ENCODE data around the gene BTBD19.
"Not testable (repeated sequence)": the region's sequence is repeated elsewhere in the genome, so short reads cannot be mapped to it uniquely, and the experiment has no call there.

BTBD19 gene, protein sequence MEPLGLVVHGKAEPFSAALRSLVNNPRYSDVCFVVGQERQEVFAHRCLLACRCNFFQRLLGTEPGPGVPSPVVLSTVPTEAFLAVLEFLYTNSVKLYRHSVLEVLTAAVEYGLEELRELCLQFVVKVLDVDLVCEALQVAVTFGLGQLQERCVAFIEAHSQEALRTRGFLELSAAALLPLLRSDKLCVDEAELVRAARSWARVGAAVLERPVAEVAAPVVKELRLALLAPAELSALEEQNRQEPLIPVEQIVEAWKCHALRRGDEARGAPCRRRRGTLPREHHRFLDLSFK

DNA sequence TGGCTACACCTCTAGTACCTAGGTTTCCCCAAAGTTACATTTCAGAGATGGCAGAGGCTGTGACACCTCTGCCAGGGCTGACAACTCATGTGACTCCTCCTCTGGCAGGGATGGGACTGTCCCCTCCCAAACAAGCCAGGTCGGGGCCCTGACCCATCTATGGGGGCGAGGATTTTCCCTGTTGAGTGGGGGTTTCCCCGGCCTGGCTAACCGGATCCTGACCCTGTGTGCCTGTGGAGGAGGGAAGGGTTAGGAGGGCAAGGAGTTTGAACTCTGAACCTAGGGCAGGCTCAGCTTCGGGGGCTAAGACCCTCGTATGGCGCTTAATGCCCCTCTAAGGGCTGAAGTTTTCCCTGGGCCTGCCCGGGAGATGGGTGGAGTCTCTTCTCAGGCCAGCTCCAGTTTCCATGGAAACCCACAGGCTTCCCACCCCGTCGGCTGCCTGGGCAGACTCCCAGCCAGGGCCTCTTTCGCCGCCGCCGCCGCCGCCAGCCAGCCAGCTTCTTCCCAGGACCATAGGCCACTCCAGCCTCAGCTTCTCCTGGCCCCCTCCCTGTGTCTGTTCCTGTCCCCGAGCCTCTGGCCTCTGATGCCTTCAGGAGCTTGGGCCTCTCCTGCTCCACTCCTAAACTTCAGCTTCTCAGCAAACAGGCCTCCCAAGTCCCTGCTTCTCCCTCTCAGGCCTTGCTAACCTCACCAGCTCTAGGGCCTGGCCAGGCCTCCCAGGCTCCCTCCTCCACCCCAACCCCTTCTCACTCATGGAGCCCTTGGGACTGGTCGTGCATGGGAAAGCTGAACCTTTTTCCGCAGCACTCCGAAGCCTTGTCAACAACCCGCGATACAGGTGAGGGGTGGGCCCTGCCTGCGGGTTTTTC is at the start of gene BTBD19:
Gene BTBD19, plus strand, starts transcription at position 461 of the 875 bp plus-strand sequence. Its CDS starts 298 bp downstream, at position 759.
- no peak for DNase-seq

DNA sequence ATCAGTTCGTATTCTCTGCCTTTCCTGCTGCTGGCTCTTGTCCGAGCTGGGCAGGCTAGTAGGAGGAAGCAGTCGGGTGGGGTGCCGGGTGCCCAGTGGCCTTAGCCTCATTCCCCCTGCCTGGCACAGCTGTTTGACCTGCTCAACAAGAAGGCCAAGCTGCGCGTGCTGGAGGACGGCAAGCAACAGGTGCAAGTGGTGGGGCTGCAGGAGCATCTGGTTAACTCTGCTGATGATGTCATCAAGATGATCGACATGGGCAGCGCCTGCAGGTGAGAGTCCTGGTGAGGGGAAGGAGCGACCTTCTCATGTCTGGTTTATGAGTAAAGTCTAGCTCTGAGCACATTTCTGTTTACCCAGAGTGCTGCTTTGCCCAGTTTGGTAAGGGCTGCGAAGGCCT is 49.2 kb upstream of the BTBD19 start:
- DNase-seq = no peak

DNA sequence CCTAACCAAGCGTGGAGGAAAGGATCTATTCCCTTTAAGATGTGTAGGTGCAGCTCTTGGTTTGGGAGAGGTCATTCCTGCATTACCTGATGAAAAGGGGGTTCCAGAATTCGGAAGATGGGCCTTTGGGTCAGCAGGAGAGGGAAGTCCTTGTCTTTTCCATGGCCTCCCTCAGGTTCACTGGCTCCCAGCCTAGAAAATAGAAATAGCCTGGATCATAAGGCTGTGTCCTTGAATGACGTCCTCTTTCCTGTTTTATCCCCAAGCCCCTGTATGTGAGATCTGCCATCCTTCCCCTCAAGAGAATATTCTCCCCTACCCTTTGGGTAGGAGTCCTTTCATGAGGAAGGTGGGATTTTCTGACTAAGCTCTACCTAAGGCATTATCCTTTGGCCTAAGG is 47.4 kb upstream of the BTBD19 start:
- DNase-seq = no peak

DNA sequence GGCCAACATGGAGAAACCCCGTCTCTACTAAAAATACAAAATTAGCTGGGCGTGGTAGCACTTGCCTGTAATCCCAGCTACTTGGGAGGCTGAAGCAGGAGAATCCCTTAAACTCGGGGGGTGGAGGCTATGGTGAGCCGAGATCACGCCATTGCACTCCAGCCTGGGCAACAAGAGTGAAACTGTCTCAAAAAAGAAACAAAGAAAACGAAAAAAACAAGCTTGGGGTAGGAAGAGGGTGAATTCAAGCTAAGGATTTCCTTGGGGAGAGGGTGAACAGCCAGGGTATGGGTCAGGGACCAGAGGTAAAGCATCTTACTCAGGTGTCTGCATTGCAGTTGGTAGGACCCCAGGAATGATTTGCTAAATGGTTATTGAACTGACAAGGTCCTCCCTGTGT is 41.9 kb upstream of the BTBD19 start:
- DNase-seq = not testable (repeated sequence)

DNA sequence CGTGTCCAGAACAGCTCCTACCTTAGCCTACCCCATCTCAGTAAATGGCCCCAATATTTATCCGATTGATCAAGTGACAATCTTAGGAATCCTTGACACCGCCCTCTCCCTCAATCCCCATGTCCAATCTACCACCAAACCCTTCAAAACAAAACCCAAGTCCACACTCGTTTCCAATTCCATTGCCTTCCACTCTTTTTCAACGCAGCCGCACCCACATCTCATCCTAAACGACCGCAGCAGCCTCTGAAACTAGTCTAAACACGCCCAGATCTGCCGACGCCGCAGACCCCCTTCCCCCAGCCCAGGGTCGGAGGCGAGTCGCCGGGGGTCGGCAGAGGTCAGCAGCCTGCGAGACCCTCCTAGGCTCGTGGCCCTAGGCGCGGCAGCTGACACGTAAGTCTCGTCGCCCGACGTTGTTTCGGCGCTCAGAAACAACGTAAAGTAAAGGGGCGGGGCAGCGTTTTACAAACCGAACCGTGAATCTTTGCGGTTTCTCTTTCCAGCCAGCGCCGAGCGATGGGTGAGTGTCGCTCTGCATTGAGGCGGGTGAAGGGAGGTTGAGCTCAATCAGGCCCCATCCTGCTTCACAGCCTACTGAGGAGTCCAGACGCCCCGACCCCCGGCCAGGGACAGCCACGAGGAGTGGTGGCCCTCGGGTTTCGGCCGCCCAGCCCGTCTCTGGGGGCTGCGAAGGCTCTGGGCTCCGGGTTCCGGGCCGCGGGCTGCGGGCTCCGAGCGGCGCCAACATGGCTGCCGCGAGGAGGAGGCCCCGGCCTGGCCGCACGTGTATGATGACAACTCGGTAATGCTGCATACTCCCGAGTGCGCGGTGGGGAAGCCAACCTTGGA is 33.0 kb upstream of the BTBD19 start, which contains the start of gene RPS8:
Gene RPS8, plus strand, starts transcription at position 463 of the 852 bp plus-strand sequence. Its CDS starts 57 bp downstream, at position 520.
- peak; percentile 81 for DNase-seq

DNA sequence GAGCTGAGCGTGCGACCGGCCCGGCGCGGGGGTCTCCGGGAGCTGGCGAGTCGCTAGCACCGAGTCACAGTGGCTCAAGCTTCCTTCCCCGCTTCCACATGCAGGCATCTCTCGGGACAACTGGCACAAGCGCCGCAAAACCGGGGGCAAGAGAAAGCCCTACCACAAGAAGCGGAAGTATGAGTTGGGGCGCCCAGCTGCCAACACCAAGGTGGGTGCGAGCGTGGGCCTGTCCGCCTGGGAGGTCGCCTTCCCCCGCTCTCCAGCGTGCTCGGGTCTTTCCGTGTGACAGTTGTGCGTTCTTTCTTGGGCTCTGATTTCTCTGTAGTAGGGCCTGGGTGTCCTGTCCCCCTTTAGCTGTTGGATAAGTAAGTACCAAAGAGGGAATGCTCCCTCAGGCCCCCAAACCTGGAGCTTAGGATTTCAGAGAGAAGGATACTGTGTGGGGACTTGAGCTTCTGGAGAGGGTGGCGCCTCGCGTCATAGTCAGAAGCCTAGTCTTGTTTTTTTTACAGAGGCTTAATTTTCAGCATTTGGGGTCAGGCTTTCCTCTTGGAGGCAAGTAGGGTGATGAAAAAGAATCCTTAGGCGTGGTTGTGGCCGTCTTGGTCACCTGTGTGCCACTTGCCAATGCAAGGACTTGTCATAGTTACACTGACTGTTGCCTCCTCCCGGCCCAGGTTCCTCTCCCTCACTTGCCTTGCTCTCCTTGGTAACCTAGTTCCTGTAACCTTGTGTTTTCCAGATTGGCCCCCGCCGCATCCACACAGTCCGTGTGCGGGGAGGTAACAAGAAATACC is 32.2 kb upstream of the BTBD19 start:
- no peak for DNase-seq

DNA sequence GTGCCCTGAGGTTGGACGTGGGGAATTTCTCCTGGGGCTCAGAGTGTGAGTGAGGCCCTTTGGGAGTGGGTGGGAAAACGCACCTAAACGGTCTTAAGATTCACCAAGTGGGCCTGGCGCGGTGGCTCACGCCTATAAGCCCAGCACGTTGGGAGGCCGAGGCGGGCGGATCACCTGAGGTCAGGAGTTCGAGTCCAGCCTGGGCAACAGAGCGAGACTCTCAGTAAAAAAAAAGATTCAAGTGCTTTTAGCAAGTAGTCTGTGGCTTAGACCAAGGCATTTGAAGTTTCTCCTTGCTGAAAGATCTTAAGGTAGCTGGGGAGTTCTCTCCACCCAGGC is 31.6 kb upstream of the BTBD19 start:
- no peak for DNase-seq

DNA sequence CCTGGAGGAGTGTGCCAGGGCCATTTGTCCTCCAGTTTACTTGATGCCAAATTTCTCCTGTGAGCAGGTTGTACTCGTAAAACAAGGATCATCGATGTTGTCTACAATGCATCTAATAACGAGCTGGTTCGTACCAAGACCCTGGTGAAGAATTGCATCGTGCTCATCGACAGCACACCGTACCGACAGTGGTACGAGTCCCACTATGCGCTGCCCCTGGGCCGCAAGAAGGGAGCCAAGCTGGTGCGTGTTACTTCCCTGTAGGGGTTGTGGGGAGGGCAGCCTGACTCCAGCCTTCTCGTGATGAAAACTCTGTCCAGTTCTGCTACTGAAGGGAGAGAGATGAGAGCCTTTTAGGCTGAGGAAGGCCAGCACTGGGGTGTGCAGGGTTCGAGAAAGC is 30.8 kb upstream of the BTBD19 start:
- no peak for DNase-seq

DNA sequence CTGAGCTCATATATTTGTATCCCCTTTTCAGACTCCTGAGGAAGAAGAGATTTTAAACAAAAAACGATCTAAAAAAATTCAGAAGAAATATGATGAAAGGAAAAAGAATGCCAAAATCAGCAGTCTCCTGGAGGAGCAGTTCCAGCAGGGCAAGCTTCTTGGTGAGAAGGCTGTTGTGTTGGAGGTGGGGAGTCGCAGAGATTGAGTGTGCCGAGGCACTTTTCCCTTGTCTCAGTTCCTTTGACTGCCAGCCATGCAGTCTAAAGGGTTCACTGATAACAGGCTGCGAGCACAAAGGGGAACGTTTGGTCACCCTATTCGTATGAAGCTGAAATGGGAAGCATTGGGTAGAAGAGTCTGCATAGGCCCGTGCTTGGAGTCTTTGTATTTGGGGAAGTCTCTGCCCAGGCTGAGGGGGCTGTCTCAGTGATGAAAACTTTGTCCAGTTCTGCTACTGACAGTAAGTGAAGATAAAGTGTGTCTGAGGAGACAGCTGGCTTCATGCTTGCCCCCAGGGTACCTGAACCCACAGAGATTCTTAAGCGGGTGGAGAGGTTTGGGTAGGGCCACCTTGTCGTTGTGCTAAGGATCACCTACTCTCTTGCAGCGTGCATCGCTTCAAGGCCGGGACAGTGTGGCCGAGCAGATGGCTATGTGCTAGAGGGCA is 30.2 kb upstream of the BTBD19 start:
- DNase-seq = no peak

DNA sequence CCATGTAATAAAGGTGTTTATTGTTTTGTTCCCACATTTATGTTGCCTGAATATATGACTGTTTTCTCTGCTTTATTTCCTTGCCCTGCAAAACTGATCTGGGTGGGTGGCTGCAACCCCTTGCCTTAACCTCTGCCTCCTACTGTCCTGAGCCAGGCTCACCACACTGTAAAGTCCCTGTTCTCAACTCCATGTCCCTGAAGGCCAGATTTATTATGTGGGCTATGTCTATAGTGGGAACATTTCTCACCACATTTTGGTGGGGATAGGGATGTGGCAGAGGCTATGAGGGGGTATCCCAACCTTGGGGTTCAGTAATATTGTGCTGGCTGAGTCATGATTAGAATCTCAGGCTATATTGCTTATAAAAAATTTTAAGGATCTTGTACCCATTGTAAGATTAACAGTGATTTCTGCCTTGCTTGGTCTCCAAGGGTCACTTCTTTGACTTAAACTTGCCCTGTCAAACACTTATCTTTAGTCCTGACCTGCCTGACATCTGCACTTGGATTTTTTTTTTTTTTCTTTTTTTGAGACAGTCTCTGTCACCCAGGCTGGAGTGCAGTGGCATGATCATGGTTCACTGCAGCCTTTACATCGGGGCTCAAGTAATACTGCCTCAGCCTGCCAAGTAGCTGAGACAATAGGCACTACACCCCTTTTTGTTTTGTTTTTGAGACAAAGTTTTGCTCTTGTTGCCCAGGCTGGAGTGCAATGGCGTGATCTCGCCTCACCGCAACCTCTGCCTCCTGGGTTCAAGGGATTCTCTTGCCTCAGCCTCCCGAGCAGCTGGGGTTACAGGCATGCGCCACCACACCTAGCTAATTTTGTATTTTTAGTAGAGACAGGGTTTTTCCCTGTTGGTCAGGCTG is 29.4 kb upstream of the BTBD19 start:
- DNase-seq = no peak

DNA sequence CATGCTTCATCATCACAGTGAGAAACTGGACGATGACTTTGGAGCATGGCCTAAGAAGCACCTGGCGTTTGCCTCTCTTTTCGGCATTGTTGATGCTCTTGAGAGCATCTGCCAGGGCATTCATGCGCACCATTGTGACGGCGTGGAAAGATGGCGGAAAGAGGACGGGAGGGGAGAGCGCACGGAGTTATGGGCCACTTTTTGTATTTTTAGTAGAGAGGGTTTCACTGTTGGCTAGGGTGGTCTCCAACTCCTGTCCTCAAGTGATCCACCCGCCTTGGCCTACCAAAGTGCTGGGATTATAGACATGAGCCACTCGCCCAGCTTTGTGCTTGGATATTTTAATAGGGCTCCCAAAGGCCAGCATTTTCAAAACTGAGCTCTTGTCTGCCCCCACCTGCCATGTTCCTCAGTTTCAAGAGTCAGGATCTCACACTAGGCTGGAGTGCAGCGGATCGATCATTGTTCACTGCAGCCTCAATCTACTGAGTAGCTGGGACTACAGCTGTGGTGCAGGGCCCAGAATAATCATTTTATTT is 27.7 kb upstream of the BTBD19 start:
- DNase-seq = no peak

DNA sequence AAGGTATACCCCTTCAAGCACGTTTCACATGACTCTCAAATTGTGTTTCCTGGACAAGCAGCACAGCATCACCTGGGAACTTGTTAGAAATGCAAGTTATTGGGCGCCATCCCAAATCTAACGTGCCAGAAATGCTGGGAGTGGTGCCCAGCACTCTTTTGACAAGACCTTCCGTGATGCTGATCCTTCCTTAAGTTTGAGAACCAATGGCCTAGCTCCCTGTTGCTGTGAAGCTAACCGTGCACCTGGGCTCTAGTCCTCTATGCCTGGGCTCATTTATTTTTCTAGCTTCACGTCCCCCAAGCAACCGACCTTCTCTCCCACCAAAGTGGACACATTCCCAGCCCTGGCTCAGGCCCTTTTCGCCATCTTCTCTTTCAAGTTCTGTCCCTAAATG is 24.6 kb upstream of the BTBD19 start:
- DNase-seq = no peak

DNA sequence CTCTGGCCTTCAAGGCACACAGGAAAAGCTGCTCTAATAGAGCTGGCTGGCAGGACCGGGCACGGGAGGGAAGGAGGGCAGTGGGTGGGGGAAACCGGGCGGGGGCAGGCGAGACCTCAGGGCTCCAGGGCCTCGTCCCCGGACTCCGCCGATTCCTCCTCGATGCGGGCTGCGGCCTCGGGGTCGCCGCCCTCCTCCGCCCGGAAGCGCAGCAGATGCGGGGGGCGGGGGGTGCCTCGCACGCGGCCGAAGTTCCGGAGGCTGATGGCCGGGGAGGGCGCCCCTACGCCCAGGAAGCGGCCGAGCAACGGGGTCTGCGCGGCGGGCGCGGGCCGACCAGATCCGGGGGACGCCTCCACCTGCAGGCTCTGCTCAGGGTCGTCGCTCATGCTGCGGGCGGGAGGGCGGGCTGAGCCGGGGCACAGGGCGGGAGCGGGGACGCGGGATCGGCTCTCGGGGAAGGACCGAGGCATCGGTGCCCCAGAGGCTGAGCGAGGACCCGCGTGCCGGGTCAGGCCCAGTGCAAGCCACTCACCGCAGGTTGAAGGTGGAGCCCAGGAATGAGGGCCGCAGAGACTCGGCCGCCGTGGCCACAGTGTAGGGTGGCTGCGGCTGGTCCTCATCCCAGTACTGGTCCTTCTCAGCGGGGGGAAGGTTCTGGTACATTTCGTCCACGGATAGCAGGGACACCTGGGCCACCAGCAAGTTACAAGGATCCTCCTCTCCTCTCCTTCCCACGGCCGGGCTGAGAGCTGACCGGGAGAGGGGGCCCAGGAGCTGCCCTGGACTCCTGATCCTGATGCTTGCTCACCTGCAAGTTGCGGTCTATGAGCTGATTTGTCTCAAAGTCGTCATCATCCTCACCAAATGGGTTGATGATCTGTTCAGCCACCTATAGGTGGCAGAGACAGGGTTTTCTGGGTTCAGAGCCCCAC is 24.0 kb upstream of the BTBD19 start:
- DNase-seq = no peak

DNA sequence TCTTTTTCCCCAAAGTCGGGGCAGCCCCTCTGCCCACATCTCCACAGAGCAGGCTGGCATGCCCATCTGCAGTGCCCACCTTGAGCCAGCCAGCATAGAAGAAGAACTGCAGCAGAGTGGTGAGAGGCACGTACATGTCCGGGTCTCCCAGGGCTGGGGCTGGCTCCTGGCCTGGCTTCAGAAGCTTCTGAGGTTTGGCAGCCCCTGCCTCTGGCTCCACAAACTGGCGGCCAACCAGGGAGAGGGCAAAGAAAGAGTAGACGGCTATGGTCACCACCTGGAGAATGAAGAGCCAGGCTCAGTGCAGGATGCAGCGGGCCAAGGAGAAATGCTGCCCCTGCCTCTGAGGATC is 23.3 kb upstream of the BTBD19 start:
- no peak for DNase-seq

DNA sequence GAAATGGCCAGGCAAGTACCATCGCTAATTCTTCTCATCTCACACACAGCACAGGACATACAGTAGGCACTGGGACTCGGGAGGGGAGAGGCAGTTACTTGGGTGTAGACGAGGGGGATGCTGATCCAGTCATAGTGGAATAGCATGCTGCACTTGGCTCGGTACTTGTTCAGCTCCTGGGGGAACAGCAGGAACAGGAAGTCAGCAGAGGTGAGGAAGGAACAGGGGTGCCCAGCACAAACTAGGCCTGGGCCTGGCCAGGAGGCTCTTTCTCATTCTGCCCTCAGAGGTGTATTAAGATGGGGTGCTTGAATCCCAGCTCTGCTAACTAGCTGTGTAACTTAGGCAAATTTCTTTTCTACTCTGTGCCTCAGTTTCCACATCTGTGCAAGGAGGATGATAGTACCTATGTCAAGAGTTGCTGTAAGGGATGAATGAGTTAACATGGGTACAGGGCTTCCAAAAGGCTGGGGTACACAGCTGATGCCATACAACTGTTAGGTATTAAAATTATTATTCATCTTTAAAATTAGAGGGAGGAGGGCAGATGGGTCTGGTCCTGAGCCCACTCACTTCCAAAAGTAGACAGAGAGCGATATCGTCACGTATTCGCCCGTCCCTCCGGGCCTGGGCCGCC is 22.7 kb upstream of the BTBD19 start:
- no peak for DNase-seq

DNA sequence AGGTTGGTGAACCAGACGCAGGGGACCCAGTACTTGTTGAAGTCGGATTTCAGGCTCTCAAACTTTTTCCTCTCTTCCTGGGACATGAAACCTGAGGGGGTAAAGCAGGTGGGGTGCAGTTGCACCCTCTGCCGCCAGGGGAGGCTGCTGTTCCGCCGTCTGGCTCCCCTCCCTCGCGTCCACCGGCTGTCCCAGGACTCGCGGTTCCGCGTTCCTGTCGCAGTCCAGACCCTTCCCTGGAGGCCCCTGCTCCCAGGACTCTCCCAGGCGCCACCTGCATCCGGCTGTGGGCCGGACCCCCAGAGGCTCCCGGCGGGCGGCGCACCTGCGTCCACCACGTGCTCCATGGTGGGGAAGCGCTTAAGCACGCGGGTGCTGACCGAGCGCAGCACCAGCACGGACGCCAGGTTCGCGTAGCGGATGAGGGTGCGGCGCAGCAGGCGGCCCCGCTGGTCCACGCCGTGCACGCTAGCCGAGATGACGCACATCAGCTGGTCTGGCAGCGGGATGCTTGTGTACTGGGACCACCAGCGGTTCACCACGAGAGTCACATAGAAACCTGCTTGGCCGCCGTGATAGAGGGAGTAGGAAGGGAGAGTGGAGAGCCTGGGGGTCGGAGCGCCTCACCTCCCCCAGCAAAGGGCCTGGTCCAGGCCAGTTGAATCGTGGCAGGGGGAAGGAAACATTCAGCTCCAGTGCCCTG is 22.0 kb upstream of the BTBD19 start:
- DNase-seq = no peak

DNA sequence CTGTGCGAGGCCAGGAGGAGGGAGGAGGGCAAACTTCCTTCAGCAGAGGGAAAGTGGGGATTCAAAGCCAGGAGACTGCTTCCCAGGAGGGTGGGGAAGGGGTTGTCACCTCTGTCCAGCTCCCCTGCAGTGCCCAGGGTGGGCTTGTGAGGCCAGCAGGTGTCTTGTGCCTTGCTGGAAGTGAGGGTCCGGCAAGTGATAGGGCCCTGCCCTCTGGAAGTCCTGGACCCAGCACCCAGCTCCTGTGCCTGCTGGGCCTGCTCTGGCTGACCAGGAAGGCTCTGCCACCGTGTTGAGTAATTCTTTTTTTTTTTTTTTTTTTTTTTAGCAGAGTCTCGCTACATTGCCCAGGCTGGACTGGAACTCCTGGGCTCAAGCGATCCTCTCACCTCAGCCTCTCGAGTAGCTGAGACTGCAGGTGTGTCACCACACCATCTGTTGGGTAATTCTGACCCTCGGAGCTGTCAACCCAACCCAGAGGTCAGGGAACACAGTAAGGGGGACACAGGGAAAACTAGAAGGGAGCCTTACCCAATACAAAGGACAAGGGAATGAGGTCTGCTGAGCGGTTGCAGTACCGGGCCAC is 21.4 kb upstream of the BTBD19 start:
- no peak for DNase-seq

DNA sequence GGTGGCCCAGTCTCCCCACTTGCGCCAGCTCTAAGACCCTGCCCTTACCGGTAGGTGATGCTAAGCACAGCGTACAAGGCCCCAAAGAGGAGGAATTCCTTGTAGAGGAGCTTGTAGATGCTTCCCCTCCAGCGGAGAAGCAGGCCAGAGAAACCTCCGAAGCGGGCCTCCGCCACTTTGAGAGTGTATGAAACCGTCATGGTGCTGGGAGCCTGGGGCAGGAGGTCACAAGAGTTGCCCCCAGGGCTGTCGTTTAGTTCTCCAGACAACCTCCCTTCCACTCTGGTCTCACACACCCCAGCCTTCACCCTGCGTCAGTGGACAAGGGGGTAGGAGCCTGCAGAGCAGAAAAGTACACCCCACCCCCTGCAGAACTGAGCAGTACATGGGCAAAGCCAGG is 20.8 kb upstream of the BTBD19 start:
- no peak for DNase-seq
